ENCODE results near the gene COP1.
"Not testable (repeated sequence)": the region's sequence is repeated elsewhere in the genome, so short reads cannot be mapped to it uniquely, and the experiment has no call there.

Gene COP1

GRCh38 chr1:176032040-176032645, 174.9 kb downstream of the COP1 start:
- DNase-seq: no peak

- DNase-seq: no peak
These were observed 177.5 kb downstream of the COP1 start for GRCh38 chr1:176029609-176030008.

DNA sequence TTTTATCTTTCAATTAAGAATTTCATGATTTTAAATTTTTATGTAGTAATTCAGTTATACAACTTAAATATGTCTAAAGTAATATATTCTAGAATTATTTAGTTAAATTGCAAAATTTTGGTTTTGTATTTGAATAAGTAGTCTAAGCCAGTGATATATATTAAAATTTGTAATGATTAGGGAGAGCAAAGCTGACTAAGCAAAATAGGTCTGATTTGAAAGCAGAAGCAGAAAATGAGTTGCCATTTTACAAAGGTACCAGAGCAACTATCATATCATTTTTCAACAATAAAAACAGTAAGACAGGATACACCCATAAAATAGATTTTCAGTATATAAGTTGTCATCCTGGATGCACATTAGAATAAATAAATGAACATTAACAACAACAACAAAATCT, 177.9 kb downstream of the COP1 start:
- DNase-seq: no peak

GRCh38 chr1:176027934-176028333, 179.2 kb downstream of the COP1 start:
- not testable (repeated sequence) for DNase-seq

DNA sequence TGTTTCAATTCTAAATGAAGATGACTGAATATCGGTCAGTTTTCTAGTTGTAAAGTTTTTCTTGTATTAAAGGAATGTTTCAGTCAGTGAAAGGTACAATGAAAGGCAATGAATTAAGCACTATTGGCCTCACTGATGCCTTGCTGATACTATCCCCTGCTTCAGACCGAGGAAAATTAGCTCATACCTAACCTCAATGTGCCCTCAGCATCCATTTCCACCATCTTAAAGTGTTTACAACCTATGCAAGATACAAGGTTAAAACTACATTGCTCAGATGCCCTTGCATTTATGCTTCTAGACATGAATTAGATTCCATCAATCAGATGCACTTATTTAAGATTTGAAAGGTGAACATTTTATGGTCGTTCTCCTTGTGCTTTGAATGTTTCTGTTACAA, 184.5 kb downstream of the COP1 start:
- no peak for DNase-seq

DNA sequence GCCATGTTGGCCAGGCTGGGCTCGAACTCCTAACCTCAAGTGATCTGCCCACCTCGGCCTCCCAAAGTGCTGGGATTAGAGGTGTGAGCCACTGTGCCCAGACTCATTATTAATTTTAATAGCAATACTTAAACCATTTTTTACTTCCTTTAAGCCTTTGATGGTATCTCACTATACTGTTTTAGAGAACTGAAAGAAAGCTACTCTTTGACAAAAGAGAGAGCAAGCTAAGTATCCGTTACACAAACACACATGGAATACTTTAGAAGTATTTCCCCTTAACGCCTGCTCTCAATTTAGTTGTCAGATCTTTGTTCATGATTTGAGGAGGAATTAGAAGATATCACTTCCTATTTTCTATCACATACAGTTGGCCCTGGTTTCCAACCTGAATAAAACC, 189.4 kb downstream of the COP1 start:
- no peak for DNase-seq

- no peak for DNase-seq
These were observed 197.1 kb downstream of the COP1 start for GRCh38 chr1:176009951-176010350.

- not testable (repeated sequence) for DNase-seq
These were observed 199.2 kb downstream of the COP1 start for GRCh38 chr1:176007756-176008389.

DNA sequence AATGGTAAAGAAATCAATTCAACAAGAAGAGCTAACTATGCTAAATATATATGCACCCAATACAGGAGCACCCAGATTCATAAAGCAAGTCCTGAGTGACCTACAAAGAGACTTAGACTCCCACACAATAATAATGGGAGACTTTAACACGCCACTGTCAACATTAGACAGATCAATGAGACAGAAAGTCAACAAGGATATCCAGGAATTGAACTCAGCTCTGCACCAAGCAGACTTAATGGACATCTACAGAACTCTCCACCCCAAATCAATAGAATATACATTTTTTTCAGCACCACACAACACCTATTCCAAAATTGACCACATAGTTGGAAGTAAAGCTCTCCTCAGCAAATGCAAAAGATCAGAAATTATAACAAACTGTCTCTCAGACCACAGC, 212.4 kb downstream of the COP1 start:
- not testable (repeated sequence) for DNase-seq

DNA sequence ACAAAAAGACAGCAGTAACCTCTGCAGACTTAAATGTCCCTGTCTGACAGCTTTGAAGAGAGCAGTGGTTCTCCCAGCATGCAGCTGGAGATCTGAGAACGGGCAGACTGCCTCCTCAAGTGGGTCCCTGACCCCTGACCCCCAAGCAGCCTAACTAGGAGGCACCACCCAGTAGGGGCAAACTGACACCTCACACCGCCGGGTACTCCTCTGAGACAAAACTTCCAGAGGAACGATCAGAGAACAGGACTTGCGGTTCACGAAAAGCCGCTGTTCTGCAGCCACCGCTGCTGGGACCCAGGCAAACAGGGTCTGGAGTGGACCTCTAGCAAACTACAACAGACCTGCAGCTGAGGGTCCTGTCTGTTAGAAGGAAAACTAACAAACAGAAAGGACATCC, 214.3 kb downstream of the COP1 start:
- not testable (repeated sequence) for DNase-seq

DNA sequence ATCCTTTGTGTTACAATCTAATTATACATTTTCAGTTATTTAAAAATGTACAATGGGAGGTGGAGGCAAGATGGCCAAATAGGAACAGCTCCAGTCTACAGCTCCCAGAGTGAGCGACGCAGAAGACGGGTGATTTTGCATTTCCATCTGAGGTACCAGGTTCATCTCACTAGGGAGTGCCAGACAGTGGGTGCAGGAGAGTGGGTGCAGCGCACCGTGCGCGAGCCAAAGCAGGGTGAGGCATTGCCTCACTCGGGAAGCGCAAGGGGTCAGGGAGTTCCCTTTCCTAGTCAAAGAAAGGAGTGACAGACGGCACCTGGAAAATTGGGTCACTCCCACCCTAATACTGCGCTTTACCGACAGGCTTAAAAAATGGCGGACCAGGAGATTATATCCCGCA, 214.9 kb downstream of the COP1 start:
- not testable (repeated sequence) for DNase-seq

GRCh38 chr1:175984813-175985212, 222.3 kb downstream of the COP1 start:
- no peak for DNase-seq

DNA sequence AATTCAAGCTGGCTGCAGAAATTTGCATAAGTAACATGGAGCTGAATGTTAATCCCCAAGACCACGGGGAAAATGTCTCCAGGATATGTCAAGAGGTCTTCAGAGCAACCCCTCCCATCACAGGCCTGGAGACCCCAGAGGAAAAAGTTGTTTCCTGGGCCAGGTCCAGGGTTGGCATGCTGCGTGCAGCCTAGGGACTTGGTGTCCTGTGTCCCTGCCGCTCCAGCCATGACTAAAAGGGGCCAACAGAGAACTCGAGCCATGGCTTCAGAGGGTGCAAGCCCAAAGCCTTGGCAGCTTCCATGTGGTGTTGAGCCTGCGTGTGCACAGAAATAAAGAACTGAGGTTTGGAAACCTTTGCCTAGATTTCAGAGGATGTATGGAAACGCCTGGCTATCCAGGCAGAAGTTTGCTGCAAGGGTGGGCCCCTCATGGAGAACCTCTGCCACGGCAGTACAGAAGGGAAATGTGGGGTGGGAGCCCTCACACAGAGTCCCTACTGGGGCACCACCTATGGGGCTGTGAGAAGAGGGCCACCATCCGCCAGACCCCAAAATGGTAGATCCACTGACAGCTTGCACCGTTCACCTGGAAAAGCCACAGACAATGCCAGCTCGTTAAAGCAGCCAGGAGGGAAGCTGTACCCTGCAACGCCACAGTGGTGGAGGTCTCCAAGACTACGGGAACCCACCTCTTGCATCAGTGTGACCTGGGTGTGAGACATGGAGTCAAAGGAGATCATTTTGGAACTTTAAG, 222.9 kb downstream of the COP1 start:
- no peak for DNase-seq

GRCh38 chr1:175983363-175983762, 223.7 kb downstream of the COP1 start:
- not testable (repeated sequence) for DNase-seq

DNA sequence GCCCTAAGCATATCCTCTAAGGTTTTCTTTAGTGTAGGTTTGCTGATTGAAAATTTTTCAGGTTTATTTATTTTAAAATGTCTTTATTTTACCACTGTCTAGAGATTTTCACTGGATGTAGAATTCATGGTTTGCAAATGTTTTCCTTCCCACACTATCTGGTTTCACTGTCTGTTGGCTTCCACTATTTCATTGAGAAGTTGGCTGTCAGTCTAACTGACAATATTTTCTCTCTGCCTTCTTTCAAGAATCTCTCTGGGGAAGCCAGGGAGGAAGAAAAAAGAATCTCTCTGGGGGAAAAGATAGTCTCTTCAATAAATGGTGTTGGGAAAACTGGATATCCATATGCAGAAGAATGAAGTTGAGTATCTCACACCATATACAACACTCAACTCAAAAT, 226.0 kb downstream of the COP1 start:
- DNase-seq: no peak

DNA sequence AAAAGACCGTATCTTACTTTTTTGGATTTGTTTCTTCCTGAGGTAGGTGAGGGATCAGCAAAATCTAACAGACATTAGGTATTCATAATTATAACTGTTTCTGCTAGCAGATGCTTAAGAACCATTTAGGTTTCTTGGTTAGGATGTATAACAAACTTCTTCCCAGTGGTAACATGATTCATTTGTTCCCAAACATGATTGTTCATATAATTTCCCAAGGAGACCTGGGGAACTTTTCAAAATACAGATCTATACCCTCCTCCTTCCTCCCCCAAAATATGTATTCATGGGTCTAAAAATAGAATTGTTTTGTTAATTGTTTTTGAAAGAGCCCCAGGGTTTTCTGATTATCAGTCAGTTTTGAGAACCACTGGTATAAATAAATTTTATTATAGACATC, 228.2 kb downstream of the COP1 start:
- DNase-seq: no peak

- no peak for DNase-seq
These were observed 228.6 kb downstream of the COP1 start for GRCh38 chr1:175978476-175978875.

GRCh38 chr1:175976865-175977642, 230.0 kb downstream of the COP1 start:
- no peak for DNase-seq

DNA sequence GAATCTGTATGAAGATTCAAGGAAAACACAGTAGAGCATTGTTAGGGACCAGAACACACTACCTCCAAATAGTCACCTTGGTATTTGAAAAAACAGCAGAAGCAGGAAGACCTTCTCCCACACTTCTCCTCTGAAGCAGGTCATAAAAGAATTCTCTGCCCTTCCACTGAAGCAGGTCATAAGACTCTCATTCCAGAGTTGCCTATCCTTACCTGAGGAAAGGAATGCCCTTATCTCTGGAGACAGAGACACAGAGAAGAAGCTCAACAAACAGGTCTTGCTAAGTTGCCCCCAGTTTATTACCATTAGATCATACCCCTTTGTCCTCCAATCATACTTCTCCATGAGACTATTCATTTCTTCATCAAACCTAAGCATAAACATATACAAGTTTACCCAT, 237.9 kb downstream of the COP1 start:
- DNase-seq: no peak

DNA sequence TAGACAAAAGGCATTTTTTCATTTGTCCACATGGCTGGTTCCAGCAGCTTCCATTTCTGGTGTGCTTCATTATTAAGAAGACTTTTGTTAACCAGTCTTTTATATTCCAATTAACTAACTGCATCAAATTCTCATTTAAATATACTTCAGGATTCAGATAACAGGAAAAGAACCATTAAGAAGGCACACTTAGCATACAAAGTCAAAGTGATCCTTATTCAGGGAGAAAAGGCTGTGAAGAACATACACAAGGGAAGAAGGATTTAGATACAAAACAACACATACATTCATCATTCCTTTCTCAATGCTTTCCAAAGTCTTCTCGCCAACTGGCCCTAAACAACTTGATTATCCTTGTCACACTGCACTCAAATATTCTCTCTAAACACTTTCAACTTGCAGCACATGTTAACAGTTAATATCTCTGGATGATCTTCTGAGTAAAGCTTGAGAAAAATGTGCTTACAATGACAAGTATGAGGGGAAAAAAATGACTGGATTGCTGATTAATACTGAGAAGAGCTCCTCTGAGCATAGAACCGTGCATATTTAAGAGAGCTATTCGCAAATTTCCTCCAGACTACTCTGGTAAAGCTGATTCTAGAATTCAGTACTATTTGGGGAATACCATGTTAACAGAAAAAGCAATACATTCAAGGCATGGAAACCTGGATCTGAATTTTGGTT, 238.5 kb downstream of the COP1 start:
- DNase-seq: no peak

- no peak for DNase-seq
These were observed 243.3 kb downstream of the COP1 start for GRCh38 chr1:175963740-175964139.

DNA sequence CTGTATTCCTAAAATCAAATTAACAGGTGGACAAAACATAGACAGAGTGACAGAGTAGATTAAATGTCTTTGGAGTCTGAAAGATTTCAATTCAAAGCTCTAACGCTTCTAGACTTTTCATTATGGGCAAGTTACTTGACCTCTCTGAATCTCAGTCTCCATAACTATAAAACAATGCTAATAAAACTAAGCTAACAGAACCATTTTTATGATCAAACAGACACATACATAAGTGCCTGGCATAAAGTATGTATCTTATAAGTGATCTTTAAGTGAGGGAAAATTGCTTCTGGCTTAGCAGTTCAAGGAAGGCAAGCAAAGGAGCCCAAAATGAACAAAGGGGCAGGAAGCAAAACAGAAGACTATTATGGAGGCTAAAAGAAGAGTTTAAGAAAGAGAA, 246.9 kb downstream of the COP1 start:
- no peak for DNase-seq

DNA sequence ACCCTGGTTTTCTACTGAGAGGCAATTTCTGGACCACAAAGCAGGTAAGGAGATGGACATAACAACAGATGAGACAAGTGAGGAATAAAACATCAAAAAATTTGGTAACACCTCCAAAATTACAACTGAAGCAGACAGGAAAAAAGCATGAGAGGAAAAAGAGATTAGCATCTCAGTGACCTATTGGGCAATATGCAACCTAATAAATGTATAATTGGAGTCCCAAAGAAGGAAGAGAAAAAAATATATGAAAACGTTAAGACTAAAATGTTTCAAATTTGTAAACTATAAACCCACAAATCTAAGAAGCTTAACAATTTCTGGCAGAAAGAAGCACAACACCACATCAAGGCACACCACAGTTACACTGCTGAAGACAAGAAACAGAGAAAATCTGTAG, 255.5 kb downstream of the COP1 start:
- no peak for DNase-seq

Data from COR-L47 (cell line).